ENCODE measurements around the gene SPON2. TPM values are rescaled to one million over a fixed set of nuclear protein-coding genes. Genes with fewer than 3 reads are reported as not detected.

The SPON2 gene
- total RNA-seq, 2 experiments from 2014 or later, result 12.8 to 15.7 TPM

GRCh38 chr4:1210241-1210841, 38.0 kb upstream of the SPON2 start:
- no peak overlapping the region for H3K27ac Mint-ChIP-seq
- no peaks in the 10 kb centered on the region for H3K4me1 Mint-ChIP-seq (ENCODE audit: low read depth)
- peaks cover 21% of the 10 kb centered on the region for H3K4me1 ChIP-seq (ENCODE audit: insufficient read depth, low read length)
- ATAC-seq (ENCODE audit: poor library complexity) (no peak), DNase-seq (peak in 1 of 14 experiments; percentile 1)
- intact Hi-C loops (cut with DNase I, micrococcal nuclease), result no loop called here
- H3K4me3 Mint-ChIP-seq, result no peak overlapping the region
- TF ChIP-seq CTCF (IDR thresholded peaks at IDR 0.05), result no peak
- ChIA-PET POLR2A (no interaction called here), CTCF (no interaction called here)
- no peak overlapping the region for H3K4me3 ChIP-seq (ENCODE audit: low read length)
- H3K36me3 Mint-ChIP-seq (ENCODE audit: low read depth), result peaks cover 8% of the 10 kb centered on the region
- H3K9me3 ChIP-seq (ENCODE audit: control insufficient read depth in 1 of 2, insufficient read depth in 1 of 2, low read length in 2 of 2), result peaks cover 0 to 3% of the 10 kb centered on the region in 2 experiments
- no peaks in the 10 kb centered on the region for H3K27me3 ChIP-seq (ENCODE audit: control insufficient read depth in 1 of 2, insufficient read depth in 2 of 2, low read length in 2 of 2)
- no peaks in the 10 kb centered on the region for H3K9me3 Mint-ChIP-seq
- no peaks in the 10 kb centered on the region for H3K27me3 Mint-ChIP-seq
- no peak overlapping the region for H3K27ac ChIP-seq (ENCODE audit: low read depth in 1 of 2, low read length in 2 of 2)
- H3K36me3 ChIP-seq (ENCODE audit: insufficient read depth, low read length), result peaks cover 55% of the 10 kb centered on the region

- H3K36me3 ChIP-seq (ENCODE audit: insufficient read depth, low read length), result peaks cover 50% of the 10 kb centered on the region
- no peaks in the 10 kb centered on the region for H3K27me3 ChIP-seq (ENCODE audit: control insufficient read depth in 1 of 2, insufficient read depth in 2 of 2, low read length in 2 of 2)
- H3K9me3 ChIP-seq (ENCODE audit: control insufficient read depth in 1 of 2, insufficient read depth in 1 of 2, low read length in 2 of 2), result peaks cover 0 to 3% of the 10 kb centered on the region in 2 experiments
- DNase-seq, result peak in 1 of 14 experiments; percentile 2
- peaks cover 22% of the 10 kb centered on the region for H3K4me1 ChIP-seq (ENCODE audit: insufficient read depth, low read length)
- H3K4me3 ChIP-seq (ENCODE audit: low read length), result no peak overlapping the region
- TF ChIP-seq CTCF (IDR thresholded peaks at IDR 0.05), result no peak
- Mint-ChIP-seq H3K4me3 (no peak overlapping the region), H3K4me1 (ENCODE audit: low read depth) (no peaks in the 10 kb centered on the region), H3K27me3 (no peaks in the 10 kb centered on the region), H3K27ac (no peak overlapping the region), H3K36me3 (ENCODE audit: low read depth) (peaks cover 8% of the 10 kb centered on the region), H3K9me3 (no peaks in the 10 kb centered on the region)
- CTCF ChIA-PET, result no interaction called here
- no peak overlapping the region for H3K27ac ChIP-seq (ENCODE audit: low read depth in 1 of 2, low read length in 2 of 2)
- POLR2A ChIA-PET, result no interaction called here
- intact Hi-C loops (cut with DNase I, micrococcal nuclease), result no loop called here
- no peak for ATAC-seq (ENCODE audit: poor library complexity)
Measured at GRCh38 chr4:1209821-1210220, 37.4 kb upstream of the SPON2 start.

- no peaks in the 10 kb centered on the region for H3K9me3 Mint-ChIP-seq
- Histone ChIP-seq H3K4me1 (ENCODE audit: insufficient read depth, low read length) (peaks cover 28% of the 10 kb centered on the region), H3K27me3 (ENCODE audit: control insufficient read depth in 1 of 2, insufficient read depth in 2 of 2, low read length in 2 of 2) (no peaks in the 10 kb centered on the region), H3K36me3 (ENCODE audit: insufficient read depth, low read length) (peaks cover 43% of the 10 kb centered on the region), H3K4me3 (ENCODE audit: low read length) (no peak overlapping the region), H3K27ac (ENCODE audit: low read depth in 1 of 2, low read length in 2 of 2) (no peak overlapping the region), H3K9me3 (ENCODE audit: control insufficient read depth in 1 of 2, insufficient read depth in 1 of 2, low read length in 2 of 2) (peaks cover 0 to 3% of the 10 kb centered on the region in 2 experiments)
- ATAC-seq (ENCODE audit: poor library complexity), result no peak
- H3K27ac Mint-ChIP-seq, result peak overlapping the region; percentile 53
- DNase-seq, result no peak
- H3K36me3 Mint-ChIP-seq (ENCODE audit: low read depth), result peaks cover 8% of the 10 kb centered on the region
- ChIA-PET POLR2A (interaction anchor here (1.4 kb wide), 1 partner anchor 137 kb away, joined by 4 read pairs; the partner anchor contains the start of gene UVSSA), CTCF (no interaction called here)
- no peak for TF ChIP-seq CTCF (IDR thresholded peaks at IDR 0.05)
- no peaks in the 10 kb centered on the region for H3K27me3 Mint-ChIP-seq
- peak overlapping the region; percentile 34 for H3K4me3 Mint-ChIP-seq
- intact Hi-C loops (cut with DNase I, micrococcal nuclease), result no loop called here
- no peaks in the 10 kb centered on the region for H3K4me1 Mint-ChIP-seq (ENCODE audit: low read depth)
Measured at GRCh38 chr4:1208970-1209704, 36.8 kb upstream of the SPON2 start.

Measured in CD4-positive, alpha-beta T cell (primary cell).